HG03025 (cell line): ENCODE measurements around the gene STOX1.
"Not testable (repeated sequence)": the region's sequence is repeated elsewhere in the genome, so short reads cannot be mapped to it uniquely, and the experiment has no call there.

Source experiments
- ATAC-seq: cut with Tn5 transposase; IDR thresholded peaks from one replicate; pipeline ENCODE4 v1.9.1; 2021; ENCODE audit warnings: mild to moderate bottlenecking, moderate library complexity; ENCODE audit not compliant: unreplicated experiment, low FRiP score

The STOX1 gene

GRCh38 chr10:68826764-68827591 is at the start of gene STOX1:
Gene STOX1 (plus strand): TSS chr10:68827531. CDS start chr10:68827624, 93 bp downstream.
- ATAC-seq, result no peak

- no peak for ATAC-seq
These were observed 45.4 kb upstream of the STOX1 start for GRCh38 chr10:68781613-68782574.

GRCh38 chr10:68784476-68784875 is 42.9 kb upstream of the STOX1 start:
- ATAC-seq, result no peak

GRCh38 chr10:68787813-68788212 is 39.5 kb upstream of the STOX1 start:
- no peak for ATAC-seq

- no peak for ATAC-seq
These were observed 36.9 kb upstream of the STOX1 start for GRCh38 chr10:68790476-68790875.

- ATAC-seq, result no peak
These were observed 35.2 kb upstream of the STOX1 start for GRCh38 chr10:68792115-68792514.

GRCh38 chr10:68795886-68796532 is 31.3 kb upstream of the STOX1 start:
- no peak for ATAC-seq

GRCh38 chr10:68796605-68797004 is 30.7 kb upstream of the STOX1 start:
- no peak for ATAC-seq

- no peak for ATAC-seq
These were observed 27.1 kb upstream of the STOX1 start for GRCh38 chr10:68800211-68800610.

- ATAC-seq, result no peak
These were observed 22.6 kb upstream of the STOX1 start for GRCh38 chr10:68804692-68805091.

GRCh38 chr10:68810830-68811229 is 16.5 kb upstream of the STOX1 start:
- ATAC-seq, result not testable (repeated sequence)

- ATAC-seq, result no peak
These were observed 15.9 kb upstream of the STOX1 start for GRCh38 chr10:68811314-68812009.

GRCh38 chr10:68812420-68812819 is 14.9 kb upstream of the STOX1 start:
- no peak for ATAC-seq

GRCh38 chr10:68813559-68813958 is 13.8 kb upstream of the STOX1 start:
- no peak for ATAC-seq

- ATAC-seq, result no peak
These were observed 10.4 kb upstream of the STOX1 start for GRCh38 chr10:68816796-68817412.

GRCh38 chr10:68820359-68820758 is 7.0 kb upstream of the STOX1 start:
- not testable (repeated sequence) for ATAC-seq

GRCh38 chr10:68822626-68823025 is 4.7 kb upstream of the STOX1 start:
- ATAC-seq, result not testable (repeated sequence)

- ATAC-seq, result not testable (repeated sequence)
These were observed 245 bp downstream of the STOX1 start for GRCh38 chr10:68827592-68827959.

GRCh38 chr10:68828083-68828601 is 811 bp downstream of the STOX1 start:
- ATAC-seq, result not testable (repeated sequence)

GRCh38 chr10:68828833-68829232 is 1.5 kb downstream of the STOX1 start:
- ATAC-seq, result no peak
